ENCODE results near the gene ABCC4.

Gene ABCC4

DNA sequence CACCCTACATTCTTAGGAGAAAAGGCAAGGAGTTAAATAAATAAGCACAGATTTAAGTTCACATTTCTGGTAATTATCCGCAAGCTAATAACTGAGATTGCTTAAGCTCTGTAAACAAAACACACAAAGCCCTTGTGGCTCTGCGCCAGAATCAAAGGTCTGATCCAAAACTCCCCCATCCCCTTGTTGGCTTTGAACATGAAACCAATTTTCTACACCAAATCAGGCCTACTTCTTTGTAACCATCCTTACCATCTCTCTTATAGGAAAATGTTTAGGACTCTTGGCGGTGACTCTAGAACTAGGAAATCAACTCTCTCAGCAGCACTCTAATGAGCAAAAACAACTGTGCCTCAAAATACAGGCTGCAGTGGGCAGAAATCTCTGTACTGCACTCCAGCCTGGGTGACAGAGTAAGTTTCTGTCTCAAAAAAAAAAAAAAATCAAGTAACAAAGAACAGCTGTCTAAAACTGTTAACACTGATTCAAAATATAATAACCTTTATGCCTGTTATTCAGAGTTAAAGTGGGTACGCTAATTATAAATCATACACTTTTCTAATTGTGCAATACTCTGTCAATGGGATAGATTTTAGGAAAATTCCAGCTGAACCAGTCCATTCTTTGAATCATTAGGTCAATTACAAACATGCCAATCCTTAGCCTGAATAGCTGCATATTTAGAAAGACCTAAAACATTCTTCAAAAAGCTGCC, 25.8 kb downstream of the ABCC4 start (continued):
- TF ChIP-seq, protein P1, sequence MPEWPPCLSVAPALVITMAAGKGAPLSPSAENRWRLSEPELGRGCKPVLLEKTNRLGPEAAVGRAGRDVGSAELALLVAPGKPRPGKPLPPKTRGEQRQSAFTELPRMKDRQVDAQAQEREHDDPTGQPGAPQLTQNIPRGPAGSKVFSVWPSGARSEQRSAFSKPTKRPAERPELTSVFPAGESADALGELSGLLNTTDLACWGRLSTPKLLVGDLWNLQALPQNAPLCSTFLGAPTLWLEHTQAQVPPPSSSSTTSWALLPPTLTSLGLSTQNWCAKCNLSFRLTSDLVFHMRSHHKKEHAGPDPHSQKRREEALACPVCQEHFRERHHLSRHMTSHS (tag by site-specific recombination; IDR thresholded peaks at IDR 0.05), result no peak
- TF ChIP-seq PRDM1 (tag by site-specific recombination; IDR thresholded peaks at IDR 0.05), result no peak
- no peak for TF ChIP-seq ZNF677 (tag by site-specific recombination; IDR thresholded peaks at IDR 0.05)
- no peak for TF ChIP-seq ZNF785 (tag by site-specific recombination; IDR thresholded peaks at IDR 0.05)
- TF ChIP-seq ZNF426 (tag by site-specific recombination; IDR thresholded peaks at IDR 0.05), result no peak
- TF ChIP-seq, protein P2, sequence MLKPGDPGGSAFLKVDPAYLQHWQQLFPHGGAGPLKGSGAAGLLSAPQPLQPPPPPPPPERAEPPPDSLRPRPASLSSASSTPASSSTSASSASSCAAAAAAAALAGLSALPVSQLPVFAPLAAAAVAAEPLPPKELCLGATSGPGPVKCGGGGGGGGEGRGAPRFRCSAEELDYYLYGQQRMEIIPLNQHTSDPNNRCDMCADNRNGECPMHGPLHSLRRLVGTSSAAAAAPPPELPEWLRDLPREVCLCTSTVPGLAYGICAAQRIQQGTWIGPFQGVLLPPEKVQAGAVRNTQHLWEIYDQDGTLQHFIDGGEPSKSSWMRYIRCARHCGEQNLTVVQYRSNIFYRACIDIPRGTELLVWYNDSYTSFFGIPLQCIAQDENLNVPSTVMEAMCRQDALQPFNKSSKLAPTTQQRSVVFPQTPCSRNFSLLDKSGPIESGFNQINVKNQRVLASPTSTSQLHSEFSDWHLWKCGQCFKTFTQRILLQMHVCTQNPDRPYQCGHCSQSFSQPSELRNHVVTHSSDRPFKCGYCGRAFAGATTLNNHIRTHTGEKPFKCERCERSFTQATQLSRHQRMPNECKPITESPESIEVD (tag by site-specific recombination; IDR thresholded peaks at IDR 0.05), result peak; percentile 72
- TF ChIP-seq, protein P3, sequence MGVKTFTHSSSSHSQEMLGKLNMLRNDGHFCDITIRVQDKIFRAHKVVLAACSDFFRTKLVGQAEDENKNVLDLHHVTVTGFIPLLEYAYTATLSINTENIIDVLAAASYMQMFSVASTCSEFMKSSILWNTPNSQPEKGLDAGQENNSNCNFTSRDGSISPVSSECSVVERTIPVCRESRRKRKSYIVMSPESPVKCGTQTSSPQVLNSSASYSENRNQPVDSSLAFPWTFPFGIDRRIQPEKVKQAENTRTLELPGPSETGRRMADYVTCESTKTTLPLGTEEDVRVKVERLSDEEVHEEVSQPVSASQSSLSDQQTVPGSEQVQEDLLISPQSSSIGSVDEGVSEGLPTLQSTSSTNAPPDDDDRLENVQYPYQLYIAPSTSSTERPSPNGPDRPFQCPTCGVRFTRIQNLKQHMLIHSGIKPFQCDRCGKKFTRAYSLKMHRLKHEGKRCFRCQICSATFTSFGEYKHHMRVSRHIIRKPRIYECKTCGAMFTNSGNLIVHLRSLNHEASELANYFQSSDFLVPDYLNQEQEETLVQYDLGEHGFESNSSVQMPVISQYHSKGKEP (tag by site-specific recombination; IDR thresholded peaks at IDR 0.05), result no peak
- no peak for TF ChIP-seq ZNF530 (tag by site-specific recombination; IDR thresholded peaks at IDR 0.05; ENCODE audit: low read depth)
- TF ChIP-seq HOXD13 (CRISPR knock-in tag; IDR thresholded peaks at IDR 0.05; ENCODE audit: borderline replicate concordance), result peak; percentile 59; the same call in 1 of the 2 replicates
- TF ChIP-seq RBAK (tag by site-specific recombination; IDR thresholded peaks at IDR 0.05), result no peak
- peak; percentile 84 for TF ChIP-seq WT1 (tag by site-specific recombination; IDR thresholded peaks at IDR 0.05)
- TF ChIP-seq, protein P4, sequence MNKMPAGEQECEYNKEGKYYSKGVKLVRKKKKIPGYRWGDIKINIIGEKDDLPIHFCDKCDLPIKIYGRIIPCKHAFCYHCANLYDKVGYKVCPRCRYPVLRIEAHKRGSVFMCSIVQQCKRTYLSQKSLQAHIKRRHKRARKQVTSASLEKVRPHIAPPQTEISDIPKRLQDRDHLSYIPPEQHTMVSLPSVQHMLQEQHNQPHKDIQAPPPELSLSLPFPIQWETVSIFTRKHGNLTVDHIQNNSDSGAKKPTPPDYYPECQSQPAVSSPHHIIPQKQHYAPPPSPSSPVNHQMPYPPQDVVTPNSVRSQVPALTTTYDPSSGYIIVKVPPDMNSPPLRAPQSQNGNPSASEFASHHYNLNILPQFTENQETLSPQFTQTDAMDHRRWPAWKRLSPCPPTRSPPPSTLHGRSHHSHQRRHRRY (tag by site-specific recombination; IDR thresholded peaks at IDR 0.05), result no peak
- TF ChIP-seq, protein P5, sequence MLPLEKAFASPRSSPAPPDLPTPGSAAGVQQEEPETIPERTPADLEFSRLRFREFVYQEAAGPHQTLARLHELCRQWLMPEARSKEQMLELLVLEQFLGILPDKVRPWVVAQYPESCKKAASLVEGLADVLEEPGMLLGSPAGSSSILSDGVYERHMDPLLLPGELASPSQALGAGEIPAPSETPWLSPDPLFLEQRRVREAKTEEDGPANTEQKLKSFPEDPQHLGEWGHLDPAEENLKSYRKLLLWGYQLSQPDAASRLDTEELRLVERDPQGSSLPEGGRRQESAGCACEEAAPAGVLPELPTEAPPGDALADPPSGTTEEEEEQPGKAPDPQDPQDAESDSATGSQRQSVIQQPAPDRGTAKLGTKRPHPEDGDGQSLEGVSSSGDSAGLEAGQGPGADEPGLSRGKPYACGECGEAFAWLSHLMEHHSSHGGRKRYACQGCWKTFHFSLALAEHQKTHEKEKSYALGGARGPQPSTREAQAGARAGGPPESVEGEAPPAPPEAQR (tag by site-specific recombination; IDR thresholded peaks at IDR 0.05), result no peak
- TF ChIP-seq SP2 (tag by site-specific recombination; IDR thresholded peaks at IDR 0.05), result no peak
- no peak for TF ChIP-seq ZNF174 (tag by site-specific recombination; IDR thresholded peaks at IDR 0.05)
- TF ChIP-seq ZNF558 (tag by site-specific recombination; IDR thresholded peaks at IDR 0.05), result no peak
- TF ChIP-seq, protein P6, sequence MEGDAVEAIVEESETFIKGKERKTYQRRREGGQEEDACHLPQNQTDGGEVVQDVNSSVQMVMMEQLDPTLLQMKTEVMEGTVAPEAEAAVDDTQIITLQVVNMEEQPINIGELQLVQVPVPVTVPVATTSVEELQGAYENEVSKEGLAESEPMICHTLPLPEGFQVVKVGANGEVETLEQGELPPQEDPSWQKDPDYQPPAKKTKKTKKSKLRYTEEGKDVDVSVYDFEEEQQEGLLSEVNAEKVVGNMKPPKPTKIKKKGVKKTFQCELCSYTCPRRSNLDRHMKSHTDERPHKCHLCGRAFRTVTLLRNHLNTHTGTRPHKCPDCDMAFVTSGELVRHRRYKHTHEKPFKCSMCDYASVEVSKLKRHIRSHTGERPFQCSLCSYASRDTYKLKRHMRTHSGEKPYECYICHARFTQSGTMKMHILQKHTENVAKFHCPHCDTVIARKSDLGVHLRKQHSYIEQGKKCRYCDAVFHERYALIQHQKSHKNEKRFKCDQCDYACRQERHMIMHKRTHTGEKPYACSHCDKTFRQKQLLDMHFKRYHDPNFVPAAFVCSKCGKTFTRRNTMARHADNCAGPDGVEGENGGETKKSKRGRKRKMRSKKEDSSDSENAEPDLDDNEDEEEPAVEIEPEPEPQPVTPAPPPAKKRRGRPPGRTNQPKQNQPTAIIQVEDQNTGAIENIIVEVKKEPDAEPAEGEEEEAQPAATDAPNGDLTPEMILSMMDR (tag by site-specific recombination; IDR thresholded peaks at IDR 0.05), result no peak
- no peak for TF ChIP-seq SP3 (tag by site-specific recombination; IDR thresholded peaks at IDR 0.05)
- TF ChIP-seq, protein P7, sequence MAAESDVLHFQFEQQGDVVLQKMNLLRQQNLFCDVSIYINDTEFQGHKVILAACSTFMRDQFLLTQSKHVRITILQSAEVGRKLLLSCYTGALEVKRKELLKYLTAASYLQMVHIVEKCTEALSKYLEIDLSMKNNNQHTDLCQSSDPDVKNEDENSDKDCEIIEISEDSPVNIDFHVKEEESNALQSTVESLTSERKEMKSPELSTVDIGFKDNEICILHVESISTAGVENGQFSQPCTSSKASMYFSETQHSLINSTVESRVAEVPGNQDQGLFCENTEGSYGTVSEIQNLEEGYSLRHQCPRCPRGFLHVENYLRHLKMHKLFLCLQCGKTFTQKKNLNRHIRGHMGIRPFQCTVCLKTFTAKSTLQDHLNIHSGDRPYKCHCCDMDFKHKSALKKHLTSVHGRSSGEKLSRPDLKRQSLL (tag by site-specific recombination; IDR thresholded peaks at IDR 0.05), result no peak
- TF ChIP-seq KLF7 (tag by site-specific recombination; IDR thresholded peaks at IDR 0.05; ENCODE audit: borderline replicate concordance), result no peak
- TF ChIP-seq ZNF623 (tag by site-specific recombination; IDR thresholded peaks at IDR 0.05), result no peak
- TF ChIP-seq ZNF214 (tag by site-specific recombination; IDR thresholded peaks at IDR 0.05; ENCODE audit: borderline replicate concordance), result no peak
- TF ChIP-seq ZNF19 (tag by site-specific recombination; IDR thresholded peaks at IDR 0.05; ENCODE audit: low read depth), result no peak
- no peak for TF ChIP-seq ZNF133 (tag by site-specific recombination; IDR thresholded peaks at IDR 0.05)
- TF ChIP-seq OSR2 (tag by site-specific recombination; IDR thresholded peaks at IDR 0.05), result peak; percentile 43
- TF ChIP-seq, protein P8, sequence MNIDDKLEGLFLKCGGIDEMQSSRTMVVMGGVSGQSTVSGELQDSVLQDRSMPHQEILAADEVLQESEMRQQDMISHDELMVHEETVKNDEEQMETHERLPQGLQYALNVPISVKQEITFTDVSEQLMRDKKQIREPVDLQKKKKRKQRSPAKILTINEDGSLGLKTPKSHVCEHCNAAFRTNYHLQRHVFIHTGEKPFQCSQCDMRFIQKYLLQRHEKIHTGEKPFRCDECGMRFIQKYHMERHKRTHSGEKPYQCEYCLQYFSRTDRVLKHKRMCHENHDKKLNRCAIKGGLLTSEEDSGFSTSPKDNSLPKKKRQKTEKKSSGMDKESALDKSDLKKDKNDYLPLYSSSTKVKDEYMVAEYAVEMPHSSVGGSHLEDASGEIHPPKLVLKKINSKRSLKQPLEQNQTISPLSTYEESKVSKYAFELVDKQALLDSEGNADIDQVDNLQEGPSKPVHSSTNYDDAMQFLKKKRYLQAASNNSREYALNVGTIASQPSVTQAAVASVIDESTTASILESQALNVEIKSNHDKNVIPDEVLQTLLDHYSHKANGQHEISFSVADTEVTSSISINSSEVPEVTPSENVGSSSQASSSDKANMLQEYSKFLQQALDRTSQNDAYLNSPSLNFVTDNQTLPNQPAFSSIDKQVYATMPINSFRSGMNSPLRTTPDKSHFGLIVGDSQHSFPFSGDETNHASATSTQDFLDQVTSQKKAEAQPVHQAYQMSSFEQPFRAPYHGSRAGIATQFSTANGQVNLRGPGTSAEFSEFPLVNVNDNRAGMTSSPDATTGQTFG (tag by site-specific recombination; IDR thresholded peaks at IDR 0.05; ENCODE audit: borderline replicate concordance), result no peak
- TF ChIP-seq TCF7L2 (IDR thresholded peaks at IDR 0.05; ENCODE audit: borderline replicate concordance, low read depth, low read length), result no peak
- TF ChIP-seq ZNF423 (tag by site-specific recombination; IDR thresholded peaks at IDR 0.05), result no peak
